Ramos (cell line): ENCODE results near the gene TTLL1.

Source experiments
- in situ Hi-C: fragments of 300-500 bp; cut with MboI; formaldehyde crosslinking; loops from one replicate; pipeline ENCODE4 v1.14.3; 2022; ENCODE audit warnings: low sequenced_read_pairs; ENCODE audit not compliant: unreplicated experiment

TTLL1 gene

GRCh38 chr22:43015677-43016042 lies 73.5 kb downstream of the TTLL1 start:
- in situ Hi-C loops, result no loop called here

- in situ Hi-C loops, result no loop called here
These were observed 74.1 kb downstream of the TTLL1 start, which contains the start of gene PACSIN2 for GRCh38 chr22:43014869-43015676. TSS of gene PACSIN2 (minus strand) at chr22:43015149. CDS start at chr22:42912080, 103,069 bp downstream.

GRCh38 chr22:43014316-43014868 lies 74.8 kb downstream of the TTLL1 start:
- in situ Hi-C loops, result no loop called here

- in situ Hi-C loops, result no loop called here
These were observed 75.6 kb downstream of the TTLL1 start for GRCh38 chr22:43013355-43014315.

GRCh38 chr22:43012390-43012789 lies 76.8 kb downstream of the TTLL1 start:
- in situ Hi-C loops, result no loop called here

- in situ Hi-C loops, result no loop called here
These were observed 78.1 kb downstream of the TTLL1 start for GRCh38 chr22:43011079-43011478.

GRCh38 chr22:43009444-43009843 lies 79.7 kb downstream of the TTLL1 start:
- in situ Hi-C loops, result no loop called here

GRCh38 chr22:43008921-43009320 lies 80.3 kb downstream of the TTLL1 start:
- in situ Hi-C loops, result no loop called here

GRCh38 chr22:43008509-43008908 lies 80.7 kb downstream of the TTLL1 start:
- in situ Hi-C loops, result no loop called here

GRCh38 chr22:43007519-43008102 lies 81.6 kb downstream of the TTLL1 start:
- in situ Hi-C loops, result no loop called here

GRCh38 chr22:43006753-43007152 lies 82.4 kb downstream of the TTLL1 start:
- in situ Hi-C loops, result no loop called here

- in situ Hi-C loops, result no loop called here
These were observed 83.1 kb downstream of the TTLL1 start for GRCh38 chr22:43006016-43006505.

GRCh38 chr22:43005106-43005505 lies 84.1 kb downstream of the TTLL1 start:
- in situ Hi-C loops, result no loop called here

- in situ Hi-C loops, result no loop called here
These were observed 84.7 kb downstream of the TTLL1 start for GRCh38 chr22:43004362-43005035.

- in situ Hi-C loops, result no loop called here
These were observed 87.0 kb downstream of the TTLL1 start for GRCh38 chr22:43002202-43002586.

GRCh38 chr22:43001271-43002201 lies 87.7 kb downstream of the TTLL1 start:
- in situ Hi-C loops, result no loop called here

- in situ Hi-C loops, result no loop called here
These were observed 88.6 kb downstream of the TTLL1 start for GRCh38 chr22:43000441-43001175.

- in situ Hi-C loops, result no loop called here
These were observed 91.6 kb downstream of the TTLL1 start for GRCh38 chr22:42997582-42998090.
